C4-2B (cell line): Measurements from ENCODE around the gene XYLT1.

Experiments
- ZFX ChIP-seq: fragments of 450-650 bp; IDR thresholded peaks from 2 replicates; pipeline ENCODE4 v1.6.1; 2017
- TF ChIP-seq, protein P1 (sequence below): fragments of 450-650 bp; conservative IDR thresholded peaks from 2 replicates; pipeline ENCODE4 v1.5.1; 2017; ENCODE audit warnings: mild to moderate bottlenecking

DNA sequence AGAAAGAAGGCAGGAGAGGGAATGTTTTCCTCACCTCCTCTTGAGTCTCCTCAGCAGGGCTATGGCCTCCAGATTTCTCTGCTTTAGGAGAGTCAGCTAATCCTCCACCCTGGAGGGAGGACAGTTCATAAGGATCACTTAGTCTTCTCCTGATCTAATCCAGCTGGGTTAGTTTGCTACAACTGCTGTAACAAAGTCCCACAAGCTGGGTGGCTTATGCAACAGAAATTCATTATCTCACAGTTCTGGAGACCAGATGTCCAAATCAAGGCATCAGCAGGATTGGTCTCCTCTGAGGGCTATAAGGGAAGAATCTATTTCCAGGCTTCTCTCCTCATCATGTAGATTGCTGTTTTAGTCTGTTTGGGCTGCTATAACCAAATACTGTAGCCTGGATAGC, 40.6 kb upstream of the XYLT1 start:
- TF ChIP-seq, protein P1, sequence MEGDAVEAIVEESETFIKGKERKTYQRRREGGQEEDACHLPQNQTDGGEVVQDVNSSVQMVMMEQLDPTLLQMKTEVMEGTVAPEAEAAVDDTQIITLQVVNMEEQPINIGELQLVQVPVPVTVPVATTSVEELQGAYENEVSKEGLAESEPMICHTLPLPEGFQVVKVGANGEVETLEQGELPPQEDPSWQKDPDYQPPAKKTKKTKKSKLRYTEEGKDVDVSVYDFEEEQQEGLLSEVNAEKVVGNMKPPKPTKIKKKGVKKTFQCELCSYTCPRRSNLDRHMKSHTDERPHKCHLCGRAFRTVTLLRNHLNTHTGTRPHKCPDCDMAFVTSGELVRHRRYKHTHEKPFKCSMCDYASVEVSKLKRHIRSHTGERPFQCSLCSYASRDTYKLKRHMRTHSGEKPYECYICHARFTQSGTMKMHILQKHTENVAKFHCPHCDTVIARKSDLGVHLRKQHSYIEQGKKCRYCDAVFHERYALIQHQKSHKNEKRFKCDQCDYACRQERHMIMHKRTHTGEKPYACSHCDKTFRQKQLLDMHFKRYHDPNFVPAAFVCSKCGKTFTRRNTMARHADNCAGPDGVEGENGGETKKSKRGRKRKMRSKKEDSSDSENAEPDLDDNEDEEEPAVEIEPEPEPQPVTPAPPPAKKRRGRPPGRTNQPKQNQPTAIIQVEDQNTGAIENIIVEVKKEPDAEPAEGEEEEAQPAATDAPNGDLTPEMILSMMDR, result no peak
- TF ChIP-seq ZFX, result no peak
